Stimulated activated CD8-positive, alpha-beta memory T cell treated with anti-CD3 and anti-CD28 coated beads, Interleukin-15, amount 100 ng/mL, for 4 hours (primary cell): ENCODE data around the gene BRCA1.
A peak's percentile ranks its signal among the peaks of the same experiment; 100 is the strongest.

Experiments
- DNase-seq, 2 donors: peaks; one replicate each; pipeline ENCODE4 v3.0.0-alpha.2; 2020; ENCODE audit warnings: low read depth in 2 of 2

The BRCA1 gene

DNA sequence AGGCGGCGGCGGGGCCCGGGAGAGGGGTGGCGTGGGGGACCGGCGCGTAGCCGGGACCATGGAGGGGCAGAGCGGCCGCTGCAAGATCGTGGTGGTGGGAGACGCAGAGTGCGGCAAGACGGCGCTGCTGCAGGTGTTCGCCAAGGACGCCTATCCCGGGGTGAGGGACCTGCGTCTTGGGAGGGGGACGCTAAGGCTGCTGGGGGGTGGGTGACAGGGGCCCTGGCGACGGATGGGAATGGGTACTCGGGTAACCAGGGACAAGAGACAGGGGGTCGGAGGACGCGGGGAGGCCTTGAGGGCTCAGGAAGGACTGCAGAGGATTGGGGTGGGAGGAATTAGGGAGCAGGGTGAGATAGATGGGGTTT is 99.9 kb downstream of the BRCA1 start:
- no peak for DNase-seq

DNA sequence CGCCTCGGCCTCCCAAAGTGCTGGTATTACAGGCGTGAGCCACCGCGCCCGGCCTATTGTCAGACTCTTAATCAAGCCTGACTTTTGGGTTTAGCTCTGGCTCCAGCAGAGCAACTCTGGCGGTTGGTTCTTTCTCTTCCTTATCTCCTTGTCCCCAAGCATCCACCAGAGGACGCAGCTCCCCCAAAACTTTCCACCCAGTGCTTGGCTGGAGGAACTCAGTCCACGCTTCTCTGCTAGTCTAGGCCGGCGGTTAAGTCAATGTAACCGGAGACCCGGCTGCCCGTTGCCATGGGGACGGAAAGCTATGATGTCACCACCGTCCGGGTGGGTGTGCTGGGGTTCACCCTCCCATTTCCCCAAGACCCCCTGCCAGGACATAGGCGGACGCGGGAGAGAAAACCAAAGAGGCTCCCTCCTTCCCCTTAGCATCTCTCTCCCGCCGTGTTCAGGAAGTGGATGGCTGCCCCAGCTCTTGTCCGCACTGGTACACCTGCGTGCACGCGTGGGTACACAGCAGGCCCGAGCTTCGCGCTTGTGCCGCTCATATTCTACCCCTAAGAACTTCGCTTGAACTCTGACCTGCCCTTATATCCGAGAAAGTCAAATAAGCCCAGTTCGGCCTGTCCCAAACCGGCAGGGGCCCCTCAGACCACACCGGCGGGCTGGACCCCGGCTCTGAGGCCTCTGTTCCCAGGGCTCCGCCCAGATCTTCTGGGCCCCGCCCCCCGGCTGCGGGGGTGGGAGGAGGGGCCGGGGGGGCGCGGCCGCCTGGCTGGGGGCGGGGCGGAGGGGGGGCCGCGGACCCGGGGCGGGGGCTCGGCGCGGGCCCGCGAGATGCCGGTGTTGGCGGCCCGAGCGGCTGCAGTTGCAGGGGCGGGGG is 100.5 kb downstream of the BRCA1 start, which contains the start of gene RND2:
Gene RND2, plus strand, starts transcription at position 825 of the 883 bp plus-strand sequence. CDS start 117 bp downstream, outside the sequence.
- peak; percentile 52 to 64 for DNase-seq

DNA sequence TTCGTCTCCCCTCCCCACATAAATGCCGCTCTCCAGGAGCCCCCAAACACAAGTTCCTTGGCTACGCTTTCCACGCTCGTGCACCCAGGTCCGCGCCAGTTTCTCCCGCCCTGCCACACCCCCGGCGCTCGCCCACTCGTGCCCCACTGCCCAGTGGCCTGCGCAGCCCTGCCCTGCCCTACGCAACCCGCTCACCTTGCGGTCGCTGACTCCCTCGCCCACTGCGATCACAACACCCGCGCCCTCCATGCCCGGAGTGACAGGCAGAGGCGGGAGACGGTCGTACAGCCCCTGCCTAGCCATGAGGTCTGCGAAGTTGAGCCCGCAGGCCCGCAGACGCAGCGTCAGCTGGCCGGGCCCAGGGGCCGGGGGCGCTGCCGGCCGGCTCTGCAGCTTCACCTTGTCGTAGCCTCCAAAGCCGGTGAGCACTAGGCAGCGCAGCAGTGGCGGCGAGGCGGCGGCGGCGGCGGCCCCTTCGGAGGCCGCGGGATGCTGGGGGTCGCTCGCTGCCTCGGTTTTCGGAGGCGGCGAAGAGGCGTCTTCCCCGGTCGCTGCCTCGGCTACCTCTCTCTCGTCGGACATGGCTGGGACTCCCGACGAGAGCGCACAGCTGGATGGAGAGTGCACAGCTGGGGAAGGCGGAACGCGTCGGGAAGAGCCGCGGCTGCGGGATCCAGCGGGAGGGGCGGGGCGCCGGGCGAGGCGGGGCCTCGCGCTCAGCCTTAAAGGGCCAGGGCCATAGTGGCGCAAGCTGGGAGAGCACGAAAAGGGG is 103.2 kb downstream of the BRCA1 start, which contains the start of gene VAT1:
Gene VAT1, minus strand, starts transcription at position 645 of the 772 bp plus-strand sequence. Its CDS starts 63 bp downstream, at position 582.
- peak; percentile 20 to 23 for DNase-seq

DNA sequence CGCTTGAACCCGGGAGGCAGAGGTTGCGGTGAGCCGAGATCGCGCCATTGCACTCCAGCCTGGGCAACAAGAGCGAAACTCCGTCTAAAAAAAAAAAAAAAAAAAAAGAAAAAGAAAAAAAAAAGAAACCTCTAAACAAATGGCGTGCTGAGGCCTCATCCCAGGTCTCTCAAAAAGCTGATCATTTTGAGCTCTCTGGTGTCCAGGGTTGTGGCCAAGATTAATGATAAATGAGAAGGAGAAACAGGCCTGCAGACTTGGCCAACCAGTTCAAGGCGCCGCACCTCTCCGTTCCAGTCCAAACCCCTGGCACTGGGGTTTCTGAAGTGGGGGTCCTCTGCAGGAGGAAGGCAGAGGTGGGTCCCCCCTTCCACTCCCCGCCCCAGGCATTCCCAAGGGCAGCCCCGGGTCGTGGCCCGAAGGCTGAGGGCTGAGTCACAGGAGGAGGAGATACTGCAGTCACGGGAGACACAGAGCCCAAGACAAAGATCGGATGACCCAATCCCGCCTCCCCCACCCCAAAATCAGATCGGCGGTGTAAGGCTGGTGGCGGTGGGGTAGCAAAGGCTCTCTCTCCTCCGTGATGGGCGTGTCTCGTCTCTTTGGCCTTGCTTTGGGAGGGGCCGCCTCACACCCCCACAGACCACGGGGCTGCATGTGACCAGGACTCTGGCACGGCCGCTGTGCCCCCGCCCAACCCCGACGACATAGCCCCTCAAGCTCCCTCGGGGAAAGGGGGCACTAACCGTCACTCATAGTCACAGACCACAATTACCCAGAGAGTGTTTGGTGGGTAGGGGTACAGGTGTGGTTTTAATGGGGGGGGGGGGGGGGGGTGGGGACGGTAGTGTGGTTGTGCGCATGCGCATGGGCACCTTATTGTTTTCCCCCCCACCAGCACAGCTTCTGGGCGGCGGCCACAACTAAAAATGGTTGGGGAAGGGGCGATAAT is 104.1 kb downstream of the BRCA1 start:
- no peak for DNase-seq

DNA sequence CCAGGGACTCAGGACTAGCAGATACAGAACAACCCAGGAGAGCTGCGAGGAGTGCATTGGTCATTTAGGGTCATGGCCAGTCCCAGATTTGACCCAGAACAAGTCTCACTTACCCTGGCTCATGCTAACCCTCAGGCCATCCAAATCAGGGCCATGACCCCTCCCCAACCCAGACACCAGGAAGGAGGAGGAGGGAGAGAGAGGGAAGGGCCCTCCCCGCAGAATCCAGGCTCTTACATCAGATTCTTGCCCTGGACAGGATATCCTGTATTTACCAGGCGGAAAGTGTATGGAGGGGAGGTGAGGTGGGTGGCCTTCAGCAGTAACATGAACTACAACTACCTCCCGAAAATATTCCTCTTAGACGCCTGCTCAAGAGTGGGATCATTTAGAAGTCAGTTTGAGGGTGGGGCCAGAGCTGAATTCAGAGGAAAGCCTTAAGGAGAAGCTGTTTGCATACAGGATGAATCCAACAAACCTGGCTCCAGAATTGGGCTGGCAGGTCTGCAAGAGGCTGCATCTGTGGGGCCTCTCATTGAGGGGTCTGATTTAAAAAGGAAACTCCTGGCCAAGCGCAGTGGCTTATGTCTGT is 105.0 kb downstream of the BRCA1 start:
- DNase-seq = no peak

DNA sequence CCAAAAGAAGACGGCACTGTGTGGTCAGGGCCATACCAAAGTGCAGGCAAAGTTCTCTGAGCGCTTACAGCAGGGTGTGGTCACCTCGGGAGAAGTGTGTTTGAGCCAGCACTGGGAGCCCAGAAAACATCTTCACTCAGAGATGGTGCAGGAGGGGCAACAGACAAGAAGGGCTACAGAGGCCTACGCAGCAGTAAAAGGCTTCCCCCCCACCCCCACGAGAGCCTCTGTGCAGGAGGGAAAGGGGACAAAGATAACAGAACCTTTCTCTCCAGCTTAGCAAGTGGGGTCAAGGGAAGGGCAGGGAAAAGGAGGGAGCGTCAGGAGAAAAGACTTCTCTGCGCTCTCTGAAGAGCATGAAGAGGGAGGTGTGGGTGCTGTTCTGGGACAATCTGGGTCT is 105.7 kb downstream of the BRCA1 start:
- no peak for DNase-seq

DNA sequence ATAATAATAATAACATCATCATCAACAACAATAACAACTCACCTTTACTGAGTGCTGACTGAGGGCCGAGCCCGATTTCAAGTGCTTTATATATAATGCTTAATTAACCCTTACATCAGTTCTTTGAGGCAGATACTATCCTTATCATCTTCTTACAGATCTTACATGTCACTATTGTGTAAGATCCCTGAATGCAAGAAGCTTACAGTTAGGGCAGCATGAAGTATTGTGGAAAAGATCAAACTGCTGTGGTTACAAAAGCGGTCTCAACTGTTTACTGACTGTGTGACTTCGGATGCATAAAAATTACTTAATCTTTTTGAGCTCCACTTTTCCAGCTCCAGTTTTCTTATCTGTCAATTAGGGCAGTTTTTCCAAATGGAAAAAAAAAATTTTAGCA is 106.2 kb downstream of the BRCA1 start:
- DNase-seq = no peak

DNA sequence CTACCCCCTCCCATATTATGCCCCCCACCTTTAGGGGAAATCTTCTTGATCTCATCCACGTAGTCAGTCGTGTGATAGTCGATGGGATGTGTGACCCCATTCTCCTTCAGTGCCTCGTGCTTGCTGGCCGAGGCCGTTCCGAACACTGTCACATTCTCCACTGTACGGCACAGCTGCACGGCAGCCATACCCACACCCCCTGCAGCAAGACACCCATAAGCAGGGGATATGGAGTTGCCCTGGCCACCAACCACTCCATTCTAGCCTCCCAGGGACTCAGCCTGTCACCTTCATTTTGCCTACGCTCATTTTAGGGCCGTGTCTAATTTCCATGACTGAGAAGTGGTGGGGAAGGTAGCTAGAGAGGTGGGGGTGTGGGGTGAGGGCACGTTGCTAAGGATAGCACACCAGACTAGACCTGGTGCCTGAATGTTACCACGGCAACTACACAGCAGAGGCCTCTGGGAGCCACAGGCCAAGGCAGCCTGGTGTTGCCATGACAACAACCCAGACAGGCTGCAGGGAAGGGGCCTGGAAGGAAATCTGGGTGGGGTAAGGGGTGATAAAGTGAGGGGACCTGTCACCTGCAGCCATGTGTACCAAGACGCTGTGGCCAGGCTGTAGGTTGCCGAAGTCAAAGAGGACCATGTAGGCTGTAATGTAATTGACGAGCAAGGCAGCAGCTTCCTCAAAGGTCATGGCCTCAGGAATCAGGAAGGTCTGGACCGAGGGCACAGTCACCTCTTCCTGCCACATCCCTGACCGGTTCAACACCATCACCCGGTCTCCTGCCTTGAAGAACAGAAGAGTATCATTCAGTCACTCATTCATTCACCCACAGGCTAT is 106.9 kb downstream of the BRCA1 start:
- no peak for DNase-seq

DNA sequence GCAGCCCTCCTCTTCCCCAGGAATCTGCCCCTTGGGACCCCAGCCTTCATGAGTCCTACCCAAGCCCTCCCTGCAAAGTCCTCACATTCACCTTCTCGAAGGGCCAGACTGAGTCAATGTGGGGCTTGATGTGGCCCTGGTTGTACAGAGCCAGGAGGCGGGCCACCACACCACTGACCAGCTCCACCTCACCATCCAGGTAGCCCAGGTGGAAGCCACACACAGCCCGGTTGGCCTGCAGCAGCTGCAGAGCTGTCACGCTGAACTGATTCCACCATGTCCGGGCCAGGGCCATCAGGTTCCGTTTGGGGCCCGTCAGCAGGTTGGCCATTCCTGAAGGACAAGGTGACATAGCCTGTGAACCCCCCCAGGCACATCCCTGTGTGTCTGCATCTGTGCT is 108.9 kb downstream of the BRCA1 start:
- no peak for DNase-seq

DNA sequence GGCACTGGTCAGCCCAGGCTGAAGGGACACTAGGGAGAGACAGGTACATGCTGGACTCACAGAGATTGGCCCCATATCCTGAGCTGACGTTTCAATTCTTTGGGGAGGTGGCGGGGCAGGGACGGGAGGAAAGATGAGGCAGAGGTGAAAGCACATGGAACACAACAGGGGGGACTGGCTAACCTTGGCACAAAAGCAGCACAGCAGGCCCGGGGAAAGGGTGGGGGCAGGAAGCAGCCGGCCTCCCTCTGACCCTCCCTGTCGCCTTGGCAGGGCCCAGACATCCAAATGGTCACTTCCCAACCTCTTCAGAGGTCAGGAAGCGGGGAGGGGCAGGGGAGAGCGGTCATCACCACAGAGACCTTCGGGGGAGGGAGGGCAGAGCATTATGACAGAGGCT is 109.6 kb downstream of the BRCA1 start:
- DNase-seq = no peak

DNA sequence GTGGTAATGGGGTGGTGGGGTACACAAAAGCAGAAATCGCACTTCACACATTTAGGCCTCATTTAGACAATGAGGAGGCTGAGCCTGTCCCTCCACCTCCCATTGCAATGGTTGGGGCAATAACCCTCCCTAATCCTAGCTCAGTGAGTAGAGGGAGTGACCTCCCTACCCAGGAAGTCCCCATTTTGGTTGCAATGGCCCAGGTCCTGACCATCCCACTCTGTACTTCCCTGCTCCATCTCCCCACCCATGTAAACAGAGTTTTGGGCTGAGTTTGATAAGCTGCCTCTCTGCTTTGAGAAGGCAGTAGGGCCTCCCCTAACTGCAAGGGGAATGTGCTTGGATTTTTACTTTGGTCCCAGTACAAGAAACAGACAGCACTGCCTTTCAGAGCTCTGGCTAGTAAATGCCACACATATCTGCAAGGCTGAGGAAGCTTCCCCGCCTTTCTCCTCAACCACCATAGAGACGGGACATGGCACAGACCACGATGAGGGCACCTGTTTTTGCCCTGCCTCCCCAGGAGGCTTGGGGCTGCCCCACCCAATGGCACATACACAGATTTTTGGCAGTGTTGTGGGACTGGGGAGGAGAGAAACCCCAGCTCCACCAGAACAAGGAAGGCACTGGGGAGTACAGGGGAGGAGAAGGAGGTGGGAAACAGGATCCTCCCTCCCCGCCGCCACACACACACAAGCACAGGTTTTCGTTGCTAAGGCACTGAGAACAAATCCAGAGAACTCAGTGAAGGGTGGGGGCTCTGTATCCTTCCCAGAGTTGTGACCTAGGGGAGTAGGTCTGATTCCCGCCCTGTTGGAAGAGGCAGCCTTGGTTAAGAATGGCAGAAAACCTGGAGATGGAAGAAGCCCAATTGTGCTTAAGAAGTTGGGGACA is 110.3 kb downstream of the BRCA1 start:
- no peak for DNase-seq

DNA sequence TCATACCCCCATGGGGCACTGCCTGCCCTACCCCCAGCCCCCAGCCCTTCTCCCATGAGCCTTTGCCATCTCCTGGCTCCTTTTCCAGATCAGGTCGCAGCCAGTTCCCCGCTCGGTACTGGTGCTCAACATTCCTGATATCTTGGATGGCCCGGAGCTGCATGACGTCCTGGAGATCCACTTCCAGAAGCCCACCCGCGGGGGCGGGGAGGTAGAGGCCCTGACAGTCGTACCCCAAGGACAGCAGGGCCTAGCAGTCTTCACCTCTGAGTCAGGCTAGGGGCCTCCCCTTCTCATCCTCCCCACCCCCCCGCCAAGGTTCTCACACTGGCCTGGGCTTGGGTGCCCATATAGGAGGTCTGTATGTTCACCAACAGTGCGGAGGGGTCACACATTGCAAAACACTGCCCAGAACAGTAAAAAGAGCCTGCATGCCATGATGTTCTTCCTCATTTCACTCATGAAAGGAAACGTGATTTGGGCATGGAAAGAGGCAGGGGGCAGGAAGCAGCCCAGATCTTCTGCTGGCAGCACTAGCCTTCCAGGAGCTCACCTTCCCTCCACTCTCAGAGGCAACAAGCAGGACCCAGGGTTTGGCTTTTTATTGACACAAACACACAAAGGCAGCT is 111.0 kb downstream of the BRCA1 start:
- no peak for DNase-seq

DNA sequence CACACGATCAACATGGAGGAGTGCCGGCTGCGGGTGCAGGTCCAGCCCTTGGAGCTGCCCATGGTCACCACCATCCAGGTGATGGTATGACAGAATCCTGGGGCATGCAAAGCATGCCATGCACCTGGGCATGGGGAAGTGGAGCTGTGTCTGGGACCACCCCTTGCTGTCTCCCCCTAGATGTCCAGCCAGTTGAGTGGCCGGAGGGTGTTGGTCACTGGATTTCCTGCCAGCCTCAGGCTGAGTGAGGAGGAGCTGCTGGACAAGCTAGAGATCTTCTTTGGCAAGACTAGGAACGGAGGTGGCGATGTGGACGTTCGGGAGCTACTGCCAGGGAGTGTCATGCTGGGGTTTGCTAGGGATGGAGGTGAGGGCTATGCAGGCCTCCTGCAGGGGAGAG is 111.9 kb downstream of the BRCA1 start:
- DNase-seq = no peak

DNA sequence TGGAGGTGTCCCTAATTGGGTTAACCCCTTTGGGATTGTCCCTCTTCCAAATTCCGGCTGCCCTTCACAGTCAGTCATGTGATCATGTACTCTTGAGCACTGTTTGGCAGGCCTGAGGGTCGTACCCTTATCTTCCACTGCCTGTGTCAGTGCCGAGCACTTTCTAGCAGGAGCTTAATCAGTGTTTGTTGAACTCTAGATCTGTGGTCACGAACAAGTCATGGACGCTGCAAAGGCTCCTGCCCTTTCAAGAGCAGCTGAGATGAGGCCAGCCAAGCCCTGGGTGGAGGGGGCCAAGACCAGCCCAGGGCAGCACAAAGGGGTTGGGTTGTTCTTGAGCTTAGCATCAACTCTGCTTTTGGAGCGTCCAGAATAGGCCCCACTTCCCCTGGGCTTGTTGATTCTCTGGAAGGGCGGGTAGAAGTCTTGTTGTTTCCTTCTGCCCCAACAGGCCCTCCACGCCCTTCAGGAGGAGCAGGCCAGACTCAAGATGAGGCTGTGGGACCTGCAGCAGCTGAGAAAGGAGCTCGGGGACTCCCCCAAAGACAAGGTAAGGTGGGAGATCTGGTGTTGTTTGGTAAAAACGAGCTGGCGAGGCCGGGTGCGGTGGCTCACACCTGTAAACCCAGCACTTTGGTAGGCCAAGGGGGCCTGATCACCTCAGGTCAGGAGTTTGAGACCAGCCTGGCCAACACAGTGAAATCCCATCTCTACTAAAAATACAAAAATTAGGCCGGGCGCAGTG is 113.3 kb downstream of the BRCA1 start:
- DNase-seq = no peak

DNA sequence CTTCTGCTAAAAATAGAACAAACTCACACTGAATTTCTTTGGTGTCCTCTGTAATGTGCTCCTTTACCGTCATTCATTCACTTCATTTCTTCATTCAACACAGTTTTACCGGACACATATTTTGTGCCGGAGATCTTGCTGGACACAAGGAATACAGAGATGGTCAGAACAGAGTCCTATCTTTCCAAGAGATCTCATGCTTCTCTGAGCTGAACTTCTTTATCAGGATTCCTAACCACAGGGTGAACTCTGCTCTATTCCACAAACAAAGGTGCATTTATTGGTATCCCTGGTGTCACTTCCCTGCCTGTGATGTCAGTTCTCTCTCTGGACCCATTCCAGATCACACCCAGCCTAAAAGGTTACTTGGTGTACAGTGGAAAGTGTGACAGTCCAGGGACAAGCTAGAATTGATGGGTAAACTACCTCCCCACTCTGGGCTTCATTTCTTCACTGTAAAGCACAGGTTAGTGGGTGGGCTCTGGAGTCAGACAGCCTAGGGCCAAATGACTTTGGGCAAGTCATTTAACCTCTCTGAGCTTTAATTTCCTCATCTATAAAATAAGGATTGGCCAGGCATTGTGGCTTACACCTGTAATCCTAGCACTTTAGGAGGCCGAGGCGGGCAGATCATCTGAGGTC is 114.4 kb downstream of the BRCA1 start:
- DNase-seq = no peak

DNA sequence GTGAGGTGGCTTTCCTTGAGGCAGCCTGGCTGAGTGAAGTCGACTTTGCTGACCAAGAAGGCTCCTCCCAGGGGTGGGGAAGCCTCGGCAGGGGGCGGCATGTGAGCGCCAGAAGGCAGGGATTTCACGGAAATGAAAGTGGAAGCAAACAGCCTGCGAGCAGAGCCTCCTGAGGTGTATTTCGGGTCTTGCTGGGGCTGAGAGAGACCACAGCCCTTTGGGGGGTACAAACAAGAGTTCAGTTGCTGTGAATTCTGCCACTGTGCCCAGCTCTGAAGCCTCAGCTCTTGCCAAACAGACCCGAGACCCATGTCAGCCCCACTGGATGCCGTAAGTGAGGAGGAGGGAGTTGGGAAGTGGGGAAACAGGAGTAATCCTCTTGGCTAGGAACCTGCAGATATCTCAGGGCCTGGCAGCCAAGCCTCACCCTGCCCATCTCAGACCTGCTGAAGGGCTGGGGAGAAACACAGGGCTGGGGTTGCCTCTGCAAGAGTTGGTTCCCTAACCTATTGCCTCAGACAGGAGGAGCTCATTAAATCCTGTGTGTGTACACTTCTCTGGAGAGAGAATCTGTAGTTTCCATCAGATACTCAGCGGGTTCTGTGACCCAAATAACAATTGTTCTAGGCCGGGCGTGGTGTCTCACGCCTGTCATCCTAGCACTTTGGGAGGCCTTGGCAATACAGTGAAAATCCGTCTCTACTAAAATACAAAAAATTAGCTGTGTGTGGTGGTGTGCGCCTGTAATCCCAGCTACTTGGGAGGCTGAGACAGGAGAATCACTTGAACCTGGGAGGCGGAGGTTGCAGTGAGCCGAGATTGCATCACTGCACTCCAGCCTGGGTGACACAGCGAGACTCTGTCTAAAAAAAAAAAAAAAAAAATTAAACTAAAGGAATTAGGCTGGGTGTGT is 118.3 kb downstream of the BRCA1 start, which contains the start of gene IFI35:
Gene IFI35, plus strand, starts transcription at position 146 of the 913 bp plus-strand sequence. Its CDS starts 164 bp downstream, at position 310.
- peak; percentile 69 to 82 for DNase-seq
